HG03025 (cell line): ENCODE data around the gene CNPY4.

ENCODE experiments used
- ATAC-seq: cut with Tn5 transposase; IDR thresholded peaks from one replicate; pipeline ENCODE4 v1.9.1; 2021; ENCODE audit warnings: mild to moderate bottlenecking, moderate library complexity; ENCODE audit not compliant: unreplicated experiment, low FRiP score

CNPY4 gene

GRCh38 chr7:100090527-100091410 is 28.7 kb upstream of the CNPY4 start:
- no peak for ATAC-seq

GRCh38 chr7:100091411-100092181 is 27.8 kb upstream of the CNPY4 start:
- no peak for ATAC-seq

GRCh38 chr7:100093054-100093453 is 26.4 kb upstream of the CNPY4 start:
- no peak for ATAC-seq

GRCh38 chr7:100093498-100093897 is 25.9 kb upstream of the CNPY4 start:
- no peak for ATAC-seq

GRCh38 chr7:100093925-100094486 is 25.4 kb upstream of the CNPY4 start:
- no peak for ATAC-seq

GRCh38 chr7:100095289-100095688 is 24.1 kb upstream of the CNPY4 start:
- no peak for ATAC-seq

GRCh38 chr7:100095704-100096103 is 23.7 kb upstream of the CNPY4 start:
- no peak for ATAC-seq

- ATAC-seq = no peak
Measured at GRCh38 chr7:100098913-100099312, 20.5 kb upstream of the CNPY4 start.

- no peak for ATAC-seq
Measured at GRCh38 chr7:100099452-100099851, 20.0 kb upstream of the CNPY4 start.

GRCh38 chr7:100100420-100101015 is 18.9 kb upstream of the CNPY4 start:
- ATAC-seq = peak; percentile 72

- peak; percentile 81 for ATAC-seq
Measured at GRCh38 chr7:100101016-100101862, 18.2 kb upstream of the CNPY4 start, which contains the start of the genes AP4M1 and MCM7. TSS of gene AP4M1 (plus strand) at chr7:100101643. CDS start at chr7:100101715, 72 bp downstream. TSS of gene MCM7 (minus strand) at chr7:100101397. CDS start at chr7:100101294, 103 bp downstream.

GRCh38 chr7:100102950-100103840 is 16.2 kb upstream of the CNPY4 start:
- no peak for ATAC-seq

GRCh38 chr7:100105534-100105933 is 13.9 kb upstream of the CNPY4 start:
- no peak for ATAC-seq

- no peak for ATAC-seq
Measured at GRCh38 chr7:100106633-100107032, 12.8 kb upstream of the CNPY4 start.

GRCh38 chr7:100107125-100107737 is 12.2 kb upstream of the CNPY4 start:
- no peak for ATAC-seq

GRCh38 chr7:100107890-100108289 is 11.5 kb upstream of the CNPY4 start:
- ATAC-seq = no peak

GRCh38 chr7:100109521-100110163 is 9.8 kb upstream of the CNPY4 start:
- ATAC-seq = no peak

GRCh38 chr7:100111156-100111555 is 8.3 kb upstream of the CNPY4 start:
- ATAC-seq = no peak
